Breast epithelium (tissue), 3 donors: ENCODE results near the gene SMURF1.

Source experiments
- CTCF ChIP-seq, 3 donors: fragments of 450-650 bp; IDR thresholded peaks; one replicate each; pipeline ENCODE4 v1.5.1; 2016 to 2017; ENCODE audit warnings: antibody characterized with exemption in 3 of 3, mild to moderate bottlenecking in 3 of 3, moderate library complexity in 3 of 3
- POLR2A ChIP-seq: fragments of 450-650 bp; IDR thresholded peaks from one replicate; pipeline ENCODE4 v1.6.1; 2016; ENCODE audit warnings: antibody characterized with exemption, mild to moderate bottlenecking, moderate library complexity

- no peak for TF ChIP-seq POLR2A
- no peak for TF ChIP-seq CTCF (IDR thresholded peaks at IDR 0.05)
These were observed 48.1 kb upstream of the SMURF1 start for GRCh38 chr7:99191869-99192596.
